HL-60 (cell line): ENCODE results near the gene OSM.

Source experiments
- CTCF ChIP-seq: IDR thresholded peaks from one replicate; pipeline ENCODE4 v1.5.1; 2011; ENCODE audit warnings: low read length, control low read depth, inconsistent platforms; ENCODE audit not compliant: insufficient read depth
- POLR2AphosphoS5 ChIP-seq: IDR thresholded peaks from 2 replicates; pipeline ENCODE4 v1.6.1; 2012; ENCODE audit warnings: low read depth
- REST ChIP-seq: IDR thresholded peaks from 2 replicates; pipeline ENCODE4 v1.6.1; 2012; ENCODE audit warnings: low read depth; ENCODE audit not compliant: insufficient replicate concordance

- TF ChIP-seq CTCF (no peak), REST (no peak), POLR2AphosphoS5 (no peak)
These were observed 32.7 kb upstream of the OSM start for GRCh38 chr22:30299322-30299721.
